Astrocyte (in vitro differentiated cells and primary cell): ENCODE results near the gene CD99.

Experiments
- CTCF ChIP-seq: IDR thresholded peaks from 2 replicates; pipeline ENCODE4 v1.5.1; 2011; ENCODE audit warnings: low read depth, mild to moderate bottlenecking, inconsistent platforms, low read length, moderate library complexity; ENCODE audit not compliant: insufficient read depth
- EZH2 ChIP-seq: IDR thresholded peaks from 2 replicates; pipeline ENCODE4 v1.6.1; 2012; ENCODE audit warnings: mild to moderate bottlenecking, low read length, inconsistent platforms; ENCODE audit not compliant: insufficient read depth

GRCh38 chrX:2650037-2650436, 41.1 kb upstream of the CD99 start:
- TF ChIP-seq CTCF (no peak), EZH2 (no peak)
